SIG-M5 treated with dmso at 0.1 percent for 504 hours (cell line): Measurements from ENCODE around the gene ATP2C1.
"Not testable (repeated sequence)": the region's sequence is repeated elsewhere in the genome, so short reads cannot be mapped to it uniquely, and the experiment has no call there.

Experiments used
- DNase-seq: peaks from one replicate; lab custom pipeline; 2025; ENCODE audit not compliant: unreplicated experiment; lab: John Stamatoyannopoulos, UW

ATP2C1 gene

GRCh38 chr3:131036200-131036816, 142.4 kb downstream of the ATP2C1 start:
- DNase-seq = no peak

- no peak for DNase-seq
These were observed 143.1 kb downstream of the ATP2C1 start for GRCh38 chr3:131036986-131037385.

- DNase-seq = no peak
These were observed 144.4 kb downstream of the ATP2C1 start for GRCh38 chr3:131038326-131038725.

GRCh38 chr3:131042271-131042985, 148.5 kb downstream of the ATP2C1 start:
- DNase-seq = not testable (repeated sequence)

- DNase-seq = no peak
These were observed 153.7 kb downstream of the ATP2C1 start for GRCh38 chr3:131047582-131047981.

GRCh38 chr3:131048030-131048429, 154.1 kb downstream of the ATP2C1 start:
- DNase-seq = no peak

GRCh38 chr3:131050001-131050400, 156.1 kb downstream of the ATP2C1 start:
- DNase-seq = no peak

GRCh38 chr3:131053043-131053859, 159.4 kb downstream of the ATP2C1 start:
- no peak for DNase-seq
